ENCODE measurements around the gene TMEM168.
A peak's percentile ranks its signal among the peaks of the same experiment; 100 is the strongest.

Gene TMEM168

GRCh38 chr7:112789817-112790585 is at the start of gene TMEM168 (continued):
- TF ChIP-seq, protein P1, sequence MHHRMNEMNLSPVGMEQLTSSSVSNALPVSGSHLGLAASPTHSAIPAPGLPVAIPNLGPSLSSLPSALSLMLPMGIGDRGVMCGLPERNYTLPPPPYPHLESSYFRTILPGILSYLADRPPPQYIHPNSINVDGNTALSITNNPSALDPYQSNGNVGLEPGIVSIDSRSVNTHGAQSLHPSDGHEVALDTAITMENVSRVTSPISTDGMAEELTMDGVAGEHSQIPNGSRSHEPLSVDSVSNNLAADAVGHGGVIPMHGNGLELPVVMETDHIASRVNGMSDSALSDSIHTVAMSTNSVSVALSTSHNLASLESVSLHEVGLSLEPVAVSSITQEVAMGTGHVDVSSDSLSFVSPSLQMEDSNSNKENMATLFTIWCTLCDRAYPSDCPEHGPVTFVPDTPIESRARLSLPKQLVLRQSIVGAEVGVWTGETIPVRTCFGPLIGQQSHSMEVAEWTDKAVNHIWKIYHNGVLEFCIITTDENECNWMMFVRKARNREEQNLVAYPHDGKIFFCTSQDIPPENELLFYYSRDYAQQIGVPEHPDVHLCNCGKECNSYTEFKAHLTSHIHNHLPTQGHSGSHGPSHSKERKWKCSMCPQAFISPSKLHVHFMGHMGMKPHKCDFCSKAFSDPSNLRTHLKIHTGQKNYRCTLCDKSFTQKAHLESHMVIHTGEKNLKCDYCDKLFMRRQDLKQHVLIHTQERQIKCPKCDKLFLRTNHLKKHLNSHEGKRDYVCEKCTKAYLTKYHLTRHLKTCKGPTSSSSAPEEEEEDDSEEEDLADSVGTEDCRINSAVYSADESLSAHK (tag by site-specific recombination; IDR thresholded peaks at IDR 0.05) = peak; percentile 39; the same call in 1 of the 2 replicates
- TF ChIP-seq ZNF529 (tag by site-specific recombination; IDR thresholded peaks at IDR 0.05; ENCODE audit: insufficient replicate concordance) (no peak), MZF1 (tag by site-specific recombination; IDR thresholded peaks at IDR 0.05; ENCODE audit: borderline replicate concordance) (peak; percentile 99), ZNF433 (tag by site-specific recombination; IDR thresholded peaks at IDR 0.05; ENCODE audit: low read depth) (no peak), ZIC2 (tag by site-specific recombination; IDR thresholded peaks at IDR 0.05) (peak; percentile 33; the same call in 1 of the 2 replicates), KLF1 (tag by site-specific recombination; IDR thresholded peaks at IDR 0.05) (peak; percentile 51; the same call in 1 of the 2 replicates), ZNF626 (tag by site-specific recombination; IDR thresholded peaks at IDR 0.05) (no peak), ZNF138 (tag by site-specific recombination; IDR thresholded peaks at IDR 0.05; ENCODE audit: borderline replicate concordance) (no peak), RBAK (tag by site-specific recombination; IDR thresholded peaks at IDR 0.05) (no peak), HOXD13 (CRISPR knock-in tag; IDR thresholded peaks at IDR 0.05; ENCODE audit: borderline replicate concordance) (no peak), ZNF24 (tag by site-specific recombination; IDR thresholded peaks at IDR 0.05) (peak; percentile 92; the same call in 1 of the 2 replicates), ZSCAN4 (tag by site-specific recombination; IDR thresholded peaks at IDR 0.05) (0 out of 2 replicates have a peak, but pooled peaks have one; percentile 65), ZEB2 (tag by site-specific recombination; IDR thresholded peaks at IDR 0.05) (peak; percentile 96), ZSCAN5A (tag by site-specific recombination; IDR thresholded peaks at IDR 0.05) (peak; percentile 90), SP3 (tag by site-specific recombination; IDR thresholded peaks at IDR 0.05) (peak; percentile 90), ZFP3 (tag by site-specific recombination; IDR thresholded peaks at IDR 0.05; ENCODE audit: low read depth) (no peak), ZBTB1 (tag by site-specific recombination; IDR thresholded peaks at IDR 0.05) (no peak), PRDM1 (tag by site-specific recombination; IDR thresholded peaks at IDR 0.05) (peak; percentile 63), ZNF114 (tag by site-specific recombination; IDR thresholded peaks at IDR 0.05) (no peak), GFI1B (tag by site-specific recombination; IDR thresholded peaks at IDR 0.05) (no peak), ZNF169 (tag by site-specific recombination; IDR thresholded peaks at IDR 0.05) (no peak), ZFP69B (tag by site-specific recombination; IDR thresholded peaks at IDR 0.05) (peak; percentile 51; the same call in 1 of the 2 replicates), ZSCAN16 (tag by site-specific recombination; IDR thresholded peaks at IDR 0.05) (0 out of 2 replicates have a peak, but pooled peaks have one; percentile 58), ZNF26 (tag by site-specific recombination; IDR thresholded peaks at IDR 0.05) (no peak), ZNF292 (tag by site-specific recombination; IDR thresholded peaks at IDR 0.05; ENCODE audit: borderline replicate concordance, low read depth) (no peak)
- TF ChIP-seq, protein P2, sequence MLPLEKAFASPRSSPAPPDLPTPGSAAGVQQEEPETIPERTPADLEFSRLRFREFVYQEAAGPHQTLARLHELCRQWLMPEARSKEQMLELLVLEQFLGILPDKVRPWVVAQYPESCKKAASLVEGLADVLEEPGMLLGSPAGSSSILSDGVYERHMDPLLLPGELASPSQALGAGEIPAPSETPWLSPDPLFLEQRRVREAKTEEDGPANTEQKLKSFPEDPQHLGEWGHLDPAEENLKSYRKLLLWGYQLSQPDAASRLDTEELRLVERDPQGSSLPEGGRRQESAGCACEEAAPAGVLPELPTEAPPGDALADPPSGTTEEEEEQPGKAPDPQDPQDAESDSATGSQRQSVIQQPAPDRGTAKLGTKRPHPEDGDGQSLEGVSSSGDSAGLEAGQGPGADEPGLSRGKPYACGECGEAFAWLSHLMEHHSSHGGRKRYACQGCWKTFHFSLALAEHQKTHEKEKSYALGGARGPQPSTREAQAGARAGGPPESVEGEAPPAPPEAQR (tag by site-specific recombination; IDR thresholded peaks at IDR 0.05) = peak; percentile 64; the same call in 1 of the 2 replicates
- TF ChIP-seq, protein P3, sequence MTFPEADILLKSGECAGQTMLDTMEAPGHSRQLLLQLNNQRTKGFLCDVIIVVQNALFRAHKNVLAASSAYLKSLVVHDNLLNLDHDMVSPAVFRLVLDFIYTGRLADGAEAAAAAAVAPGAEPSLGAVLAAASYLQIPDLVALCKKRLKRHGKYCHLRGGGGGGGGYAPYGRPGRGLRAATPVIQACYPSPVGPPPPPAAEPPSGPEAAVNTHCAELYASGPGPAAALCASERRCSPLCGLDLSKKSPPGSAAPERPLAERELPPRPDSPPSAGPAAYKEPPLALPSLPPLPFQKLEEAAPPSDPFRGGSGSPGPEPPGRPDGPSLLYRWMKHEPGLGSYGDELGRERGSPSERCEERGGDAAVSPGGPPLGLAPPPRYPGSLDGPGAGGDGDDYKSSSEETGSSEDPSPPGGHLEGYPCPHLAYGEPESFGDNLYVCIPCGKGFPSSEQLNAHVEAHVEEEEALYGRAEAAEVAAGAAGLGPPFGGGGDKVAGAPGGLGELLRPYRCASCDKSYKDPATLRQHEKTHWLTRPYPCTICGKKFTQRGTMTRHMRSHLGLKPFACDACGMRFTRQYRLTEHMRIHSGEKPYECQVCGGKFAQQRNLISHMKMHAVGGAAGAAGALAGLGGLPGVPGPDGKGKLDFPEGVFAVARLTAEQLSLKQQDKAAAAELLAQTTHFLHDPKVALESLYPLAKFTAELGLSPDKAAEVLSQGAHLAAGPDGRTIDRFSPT (tag by site-specific recombination; IDR thresholded peaks at IDR 0.05) = peak; percentile 35; the same call in 1 of the 2 replicates
